H1 (cell line): Measurements from ENCODE around the gene CATSPERD. TPM values are rescaled to one million over a fixed set of nuclear protein-coding genes. Genes with fewer than 3 reads are reported as not detected.

Source experiments
- BRCA1 ChIP-seq: IDR thresholded peaks from 2 replicates; pipeline ENCODE4 v1.6.1; 2012; ENCODE audit warnings: low read depth, low read length, improper control_type of control experiment
- CBX5 ChIP-seq: fragments of 300-800, 300-1000 bp; sonication (generic); IDR thresholded peaks from 2 replicates; pipeline ENCODE4 v1.7.1; 2016; ENCODE audit warnings: antibody characterized with exemption, low read length, low read depth
- CBX8 ChIP-seq: fragments of 300-800, 300-1000 bp; sonication (generic); IDR thresholded peaks from 2 replicates; pipeline ENCODE4 v1.7.1; 2016; ENCODE audit warnings: low read depth, low read length, borderline replicate concordance
- POLR2A ChIP-seq, 2 experiments: IDR thresholded peaks; 1 replicate in 1 of 2; 2 replicates in 1 of 2; pipeline ENCODE4 v1.6.1; 2011; ENCODE audit warnings: low read depth in 2 of 2, low read length in 2 of 2, mild to moderate bottlenecking in 2 of 2; ENCODE audit errors: control extremely low read depth in 1 of 2
- SAP30 ChIP-seq: fragments of 300-600 bp; sonication (generic); IDR thresholded peaks from 2 replicates; pipeline ENCODE4 v1.7.1; 2012; ENCODE audit warnings: low read length, moderate library complexity, mild to moderate bottlenecking, inconsistent platforms; ENCODE audit not compliant: insufficient read depth, insufficient replicate concordance
- polyA plus RNA-seq, 7 experiments: library from polyadenylated mRNA; depleted of rRNA in 3 of 7; stranded (reverse) in 5 of 7; unstranded in 2 of 7; fragments of >200 nt in 5 of 7; fragments of 200-250 nt in 2 of 7; gene quantifications; 1 replicate in 5 of 7; 2 replicates in 1 of 7; 4 replicates in 1 of 7; pipeline versions ENCODE4 v1.2.1 to v1.2.3, GENCODE V29; 2011 to 2013; ENCODE audit warnings: missing spikeins in 2 of 7, mixed read lengths in 2 of 7
- total RNA-seq: library from RNA; stranded (reverse); fragmentation: NEBNext Ultra II Directional; extraction: Animal tissue kit (Norgen Biotek cat#: 25700); gene quantifications from 2 replicates; pipeline ENCODE4 v1.2.1, GENCODE V29; 2021
- TF ChIP-seq, protein P1 (sequence below): fragments of 300-600 bp; sonication (generic); IDR thresholded peaks from 2 replicates; pipeline ENCODE4 v1.7.1; 2012; ENCODE audit warnings: low read length, moderate library complexity, mild to moderate bottlenecking, inconsistent platforms; ENCODE audit not compliant: insufficient replicate concordance
- TF ChIP-seq, protein P2 (sequence below): IDR thresholded peaks from 2 replicates; pipeline ENCODE4 v1.6.1; 2012; ENCODE audit warnings: inconsistent platforms
- TF ChIP-seq, protein P3 (sequence below): IDR thresholded peaks from 2 replicates; pipeline ENCODE4 v1.6.1; 2012; ENCODE audit warnings: low read length, inconsistent platforms

The CATSPERD gene
- total and polyA plus RNA-seq, 2 of the 8 experiments (the other 6 are each of a cell fraction or from before 2014, with no cell fraction given), result 0.12 TPM; not detected in 1

DNA sequence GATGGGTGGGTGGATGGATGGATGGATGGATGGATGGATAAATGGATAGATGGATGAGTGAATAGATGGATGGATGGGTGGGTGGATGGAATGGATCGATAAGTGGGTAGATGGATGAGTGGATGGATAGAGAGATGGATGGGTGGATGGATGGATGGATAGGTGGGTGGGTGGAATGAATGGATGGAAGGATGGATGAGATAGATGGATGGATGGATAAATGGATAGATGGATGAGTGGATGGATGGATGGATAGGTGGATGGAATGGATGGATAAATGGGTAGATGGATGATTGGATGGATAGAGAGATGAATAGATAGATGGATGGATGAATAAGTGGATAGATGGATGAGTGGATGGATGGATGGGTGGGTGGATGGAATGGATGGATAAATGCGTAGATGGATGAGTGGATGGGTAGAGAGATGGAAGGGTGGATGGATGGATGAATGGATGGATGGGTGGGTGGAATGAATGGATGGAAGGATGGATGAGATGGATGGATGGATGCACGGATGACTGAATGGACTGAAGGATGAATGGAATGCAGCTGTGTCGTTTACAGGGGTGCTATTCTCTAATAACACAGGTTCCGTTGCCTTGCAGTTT, 42.3 kb downstream of the CATSPERD start (continued):
- TF ChIP-seq, protein P1, sequence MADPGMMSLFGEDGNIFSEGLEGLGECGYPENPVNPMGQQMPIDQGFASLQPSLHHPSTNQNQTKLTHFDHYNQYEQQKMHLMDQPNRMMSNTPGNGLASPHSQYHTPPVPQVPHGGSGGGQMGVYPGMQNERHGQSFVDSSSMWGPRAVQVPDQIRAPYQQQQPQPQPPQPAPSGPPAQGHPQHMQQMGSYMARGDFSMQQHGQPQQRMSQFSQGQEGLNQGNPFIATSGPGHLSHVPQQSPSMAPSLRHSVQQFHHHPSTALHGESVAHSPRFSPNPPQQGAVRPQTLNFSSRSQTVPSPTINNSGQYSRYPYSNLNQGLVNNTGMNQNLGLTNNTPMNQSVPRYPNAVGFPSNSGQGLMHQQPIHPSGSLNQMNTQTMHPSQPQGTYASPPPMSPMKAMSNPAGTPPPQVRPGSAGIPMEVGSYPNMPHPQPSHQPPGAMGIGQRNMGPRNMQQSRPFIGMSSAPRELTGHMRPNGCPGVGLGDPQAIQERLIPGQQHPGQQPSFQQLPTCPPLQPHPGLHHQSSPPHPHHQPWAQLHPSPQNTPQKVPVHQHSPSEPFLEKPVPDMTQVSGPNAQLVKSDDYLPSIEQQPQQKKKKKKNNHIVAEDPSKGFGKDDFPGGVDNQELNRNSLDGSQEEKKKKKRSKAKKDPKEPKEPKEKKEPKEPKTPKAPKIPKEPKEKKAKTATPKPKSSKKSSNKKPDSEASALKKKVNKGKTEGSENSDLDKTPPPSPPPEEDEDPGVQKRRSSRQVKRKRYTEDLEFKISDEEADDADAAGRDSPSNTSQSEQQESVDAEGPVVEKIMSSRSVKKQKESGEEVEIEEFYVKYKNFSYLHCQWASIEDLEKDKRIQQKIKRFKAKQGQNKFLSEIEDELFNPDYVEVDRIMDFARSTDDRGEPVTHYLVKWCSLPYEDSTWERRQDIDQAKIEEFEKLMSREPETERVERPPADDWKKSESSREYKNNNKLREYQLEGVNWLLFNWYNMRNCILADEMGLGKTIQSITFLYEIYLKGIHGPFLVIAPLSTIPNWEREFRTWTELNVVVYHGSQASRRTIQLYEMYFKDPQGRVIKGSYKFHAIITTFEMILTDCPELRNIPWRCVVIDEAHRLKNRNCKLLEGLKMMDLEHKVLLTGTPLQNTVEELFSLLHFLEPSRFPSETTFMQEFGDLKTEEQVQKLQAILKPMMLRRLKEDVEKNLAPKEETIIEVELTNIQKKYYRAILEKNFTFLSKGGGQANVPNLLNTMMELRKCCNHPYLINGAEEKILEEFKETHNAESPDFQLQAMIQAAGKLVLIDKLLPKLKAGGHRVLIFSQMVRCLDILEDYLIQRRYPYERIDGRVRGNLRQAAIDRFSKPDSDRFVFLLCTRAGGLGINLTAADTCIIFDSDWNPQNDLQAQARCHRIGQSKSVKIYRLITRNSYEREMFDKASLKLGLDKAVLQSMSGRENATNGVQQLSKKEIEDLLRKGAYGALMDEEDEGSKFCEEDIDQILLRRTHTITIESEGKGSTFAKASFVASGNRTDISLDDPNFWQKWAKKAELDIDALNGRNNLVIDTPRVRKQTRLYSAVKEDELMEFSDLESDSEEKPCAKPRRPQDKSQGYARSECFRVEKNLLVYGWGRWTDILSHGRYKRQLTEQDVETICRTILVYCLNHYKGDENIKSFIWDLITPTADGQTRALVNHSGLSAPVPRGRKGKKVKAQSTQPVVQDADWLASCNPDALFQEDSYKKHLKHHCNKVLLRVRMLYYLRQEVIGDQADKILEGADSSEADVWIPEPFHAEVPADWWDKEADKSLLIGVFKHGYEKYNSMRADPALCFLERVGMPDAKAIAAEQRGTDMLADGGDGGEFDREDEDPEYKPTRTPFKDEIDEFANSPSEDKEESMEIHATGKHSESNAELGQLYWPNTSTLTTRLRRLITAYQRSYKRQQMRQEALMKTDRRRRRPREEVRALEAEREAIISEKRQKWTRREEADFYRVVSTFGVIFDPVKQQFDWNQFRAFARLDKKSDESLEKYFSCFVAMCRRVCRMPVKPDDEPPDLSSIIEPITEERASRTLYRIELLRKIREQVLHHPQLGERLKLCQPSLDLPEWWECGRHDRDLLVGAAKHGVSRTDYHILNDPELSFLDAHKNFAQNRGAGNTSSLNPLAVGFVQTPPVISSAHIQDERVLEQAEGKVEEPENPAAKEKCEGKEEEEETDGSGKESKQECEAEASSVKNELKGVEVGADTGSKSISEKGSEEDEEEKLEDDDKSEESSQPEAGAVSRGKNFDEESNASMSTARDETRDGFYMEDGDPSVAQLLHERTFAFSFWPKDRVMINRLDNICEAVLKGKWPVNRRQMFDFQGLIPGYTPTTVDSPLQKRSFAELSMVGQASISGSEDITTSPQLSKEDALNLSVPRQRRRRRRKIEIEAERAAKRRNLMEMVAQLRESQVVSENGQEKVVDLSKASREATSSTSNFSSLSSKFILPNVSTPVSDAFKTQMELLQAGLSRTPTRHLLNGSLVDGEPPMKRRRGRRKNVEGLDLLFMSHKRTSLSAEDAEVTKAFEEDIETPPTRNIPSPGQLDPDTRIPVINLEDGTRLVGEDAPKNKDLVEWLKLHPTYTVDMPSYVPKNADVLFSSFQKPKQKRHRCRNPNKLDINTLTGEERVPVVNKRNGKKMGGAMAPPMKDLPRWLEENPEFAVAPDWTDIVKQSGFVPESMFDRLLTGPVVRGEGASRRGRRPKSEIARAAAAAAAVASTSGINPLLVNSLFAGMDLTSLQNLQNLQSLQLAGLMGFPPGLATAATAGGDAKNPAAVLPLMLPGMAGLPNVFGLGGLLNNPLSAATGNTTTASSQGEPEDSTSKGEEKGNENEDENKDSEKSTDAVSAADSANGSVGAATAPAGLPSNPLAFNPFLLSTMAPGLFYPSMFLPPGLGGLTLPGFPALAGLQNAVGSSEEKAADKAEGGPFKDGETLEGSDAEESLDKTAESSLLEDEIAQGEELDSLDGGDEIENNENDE, result no peak
- TF ChIP-seq POLR2A (IDR thresholded peaks at IDR 0.05; ENCODE audit: control extremely low read depth in 1 of 2, low read depth in 2 of 2, low read length in 2 of 2) (no peak), CBX8 (no peak), BRCA1 (no peak), CBX5 (no peak), SAP30 (no peak)
- TF ChIP-seq, protein P2, sequence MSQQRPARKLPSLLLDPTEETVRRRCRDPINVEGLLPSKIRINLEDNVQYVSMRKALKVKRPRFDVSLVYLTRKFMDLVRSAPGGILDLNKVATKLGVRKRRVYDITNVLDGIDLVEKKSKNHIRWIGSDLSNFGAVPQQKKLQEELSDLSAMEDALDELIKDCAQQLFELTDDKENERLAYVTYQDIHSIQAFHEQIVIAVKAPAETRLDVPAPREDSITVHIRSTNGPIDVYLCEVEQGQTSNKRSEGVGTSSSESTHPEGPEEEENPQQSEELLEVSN, result no peak
- TF ChIP-seq, protein P3, sequence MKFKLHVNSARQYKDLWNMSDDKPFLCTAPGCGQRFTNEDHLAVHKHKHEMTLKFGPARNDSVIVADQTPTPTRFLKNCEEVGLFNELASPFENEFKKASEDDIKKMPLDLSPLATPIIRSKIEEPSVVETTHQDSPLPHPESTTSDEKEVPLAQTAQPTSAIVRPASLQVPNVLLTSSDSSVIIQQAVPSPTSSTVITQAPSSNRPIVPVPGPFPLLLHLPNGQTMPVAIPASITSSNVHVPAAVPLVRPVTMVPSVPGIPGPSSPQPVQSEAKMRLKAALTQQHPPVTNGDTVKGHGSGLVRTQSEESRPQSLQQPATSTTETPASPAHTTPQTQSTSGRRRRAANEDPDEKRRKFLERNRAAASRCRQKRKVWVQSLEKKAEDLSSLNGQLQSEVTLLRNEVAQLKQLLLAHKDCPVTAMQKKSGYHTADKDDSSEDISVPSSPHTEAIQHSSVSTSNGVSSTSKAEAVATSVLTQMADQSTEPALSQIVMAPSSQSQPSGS, result no peak
